Neural crest cell (in vitro differentiated cells): ENCODE data around the gene CASKIN1. TPM values are rescaled to one million over a fixed set of nuclear protein-coding genes. Genes with fewer than 3 reads are reported as not detected.

Source experiments
- DNase-seq: peaks from one replicate; pipeline ENCODE4 v3.0.0; 2021; ENCODE audit warnings: low read depth, mixed read lengths, low spot score
- H3K27ac Mint-ChIP-seq: one replicate; pipeline ENCODE4 v1.8.0; 2021; ENCODE audit warnings: mild to moderate bottlenecking, mixed read lengths; ENCODE audit not compliant: unreplicated experiment
- H3K27me3 Mint-ChIP-seq: 2 replicates; pipeline ENCODE4 v1.8.0; 2021; ENCODE audit warnings: low read depth, mild to moderate bottlenecking, mixed read lengths
- H3K36me3 Mint-ChIP-seq: 2 replicates; pipeline ENCODE4 v1.8.0; 2021; ENCODE audit warnings: low read depth, mild to moderate bottlenecking, mixed read lengths
- H3K4me1 Mint-ChIP-seq: 2 replicates; pipeline ENCODE4 v1.8.0; 2021; ENCODE audit warnings: mixed read lengths
- H3K4me3 Mint-ChIP-seq: one replicate; pipeline ENCODE4 v1.8.0; 2021; ENCODE audit warnings: mild to moderate bottlenecking, mixed read lengths
- H3K9me3 Mint-ChIP-seq: 2 replicates; pipeline ENCODE4 v1.8.0; 2021; ENCODE audit warnings: mixed read lengths
- CTCF ChIP-seq: fragments of 200-600 bp; sonication (generic); conservative IDR thresholded peaks from 2 replicates; pipeline ENCODE4 v1.5.0; 2021; ENCODE audit warnings: antibody characterized with exemption, mild to moderate bottlenecking
- total RNA-seq: library from RNA; stranded (reverse); gene quantifications from 2 replicates; pipeline ENCODE4 v1.2.1, GENCODE V29; 2021

The CASKIN1 gene
- total RNA-seq, 1 donor from 2014 or later = 20.2 TPM

GRCh38 chr16:2183671-2184070 lies 12.7 kb downstream of the CASKIN1 start:
- Mint-ChIP-seq H3K36me3 (peaks cover 3% of the 10 kb centered on the region), H3K4me3 (no peak overlapping the region), H3K4me1 (no peaks in the 10 kb centered on the region), H3K27ac (no peak overlapping the region), H3K9me3 (no peaks in the 10 kb centered on the region), H3K27me3 (no peaks in the 10 kb centered on the region)
- DNase-seq = no peak
- no peak for TF ChIP-seq CTCF

GRCh38 chr16:2181952-2182351 lies 14.5 kb downstream of the CASKIN1 start:
- no peak for DNase-seq
- H3K36me3 Mint-ChIP-seq = peaks cover 3% of the 10 kb centered on the region
- H3K9me3 Mint-ChIP-seq = no peaks in the 10 kb centered on the region
- H3K4me3 Mint-ChIP-seq = no peak overlapping the region
- H3K27ac Mint-ChIP-seq = no peak overlapping the region
- no peak for TF ChIP-seq CTCF
- H3K27me3 Mint-ChIP-seq = no peaks in the 10 kb centered on the region
- no peaks in the 10 kb centered on the region for H3K4me1 Mint-ChIP-seq

- Mint-ChIP-seq H3K9me3 (no peaks in the 10 kb centered on the region), H3K4me3 (no peak overlapping the region), H3K4me1 (no peaks in the 10 kb centered on the region), H3K27me3 (no peaks in the 10 kb centered on the region), H3K27ac (no peak overlapping the region), H3K36me3 (peaks cover 3% of the 10 kb centered on the region)
- TF ChIP-seq CTCF = no peak
- DNase-seq = no peak
Measured at GRCh38 chr16:2180962-2181923, 15.2 kb downstream of the CASKIN1 start.

- Mint-ChIP-seq H3K27ac (no peak overlapping the region), H3K27me3 (no peaks in the 10 kb centered on the region), H3K4me1 (no peaks in the 10 kb centered on the region), H3K9me3 (no peaks in the 10 kb centered on the region), H3K4me3 (no peak overlapping the region), H3K36me3 (peaks cover 3% of the 10 kb centered on the region)
- TF ChIP-seq CTCF = no peak
- no peak for DNase-seq
Measured at GRCh38 chr16:2180461-2180860, 15.9 kb downstream of the CASKIN1 start.

GRCh38 chr16:2179576-2179975 lies 16.8 kb downstream of the CASKIN1 start:
- H3K4me3 Mint-ChIP-seq = no peak overlapping the region
- TF ChIP-seq CTCF = no peak
- no peaks in the 10 kb centered on the region for H3K9me3 Mint-ChIP-seq
- H3K36me3 Mint-ChIP-seq = peaks cover 3% of the 10 kb centered on the region
- H3K27ac Mint-ChIP-seq = no peak overlapping the region
- H3K4me1 Mint-ChIP-seq = no peaks in the 10 kb centered on the region
- DNase-seq = no peak
- no peaks in the 10 kb centered on the region for H3K27me3 Mint-ChIP-seq
